Liver (tissue), 9 donors: Measurements from ENCODE around the gene TECR. TPM values are rescaled to one million over a fixed set of nuclear protein-coding genes. Genes with fewer than 3 reads are reported as not detected.

Experiments
- DNase-seq: peaks from one replicate; pipeline ENCODE4 v3.0.0-alpha.2; 2017; ENCODE audit warnings: low spot score
- H3K27ac ChIP-seq, 2 donors: one replicate each; pipeline ENCODE4 v1.7.0; 2013; ENCODE audit warnings: inconsistent platforms in 2 of 2, low read length in 2 of 2, control low read depth in 1 of 2, low read depth in 1 of 2, mild to moderate bottlenecking in 1 of 2
- H3K27me3 ChIP-seq, 4 donors: one replicate each; pipeline versions ENCODE4 v1.6.1 to v1.7.0; 2013; ENCODE audit warnings: low read length in 3 of 4, inconsistent platforms in 1 of 4, mild to moderate bottlenecking in 1 of 4, moderate library complexity in 1 of 4; ENCODE audit not compliant: control insufficient read depth in 4 of 4, insufficient read depth in 4 of 4
- H3K36me3 ChIP-seq, 4 donors: one replicate each; pipeline versions ENCODE4 v1.6.1 to v1.7.0; 2013; ENCODE audit warnings: low read length in 3 of 4, mild to moderate bottlenecking in 3 of 4, low read depth in 1 of 4, moderate library complexity in 1 of 4; ENCODE audit not compliant: control insufficient read depth in 4 of 4, insufficient read depth in 3 of 4
- H3K4me1 ChIP-seq, 4 donors: one replicate each; pipeline versions ENCODE4 v1.6.1 to v1.7.0; 2013; ENCODE audit warnings: low read length in 3 of 4, mild to moderate bottlenecking in 3 of 4, moderate library complexity in 1 of 4; ENCODE audit not compliant: control insufficient read depth in 4 of 4, insufficient read depth in 4 of 4
- H3K4me3 ChIP-seq, 3 donors: one replicate each; pipeline versions ENCODE4 v1.6.1 to v1.7.0; 2013; ENCODE audit warnings: low read length in 3 of 3, control low read depth in 1 of 3, low read depth in 1 of 3, mild to moderate bottlenecking in 1 of 3
- H3K9ac ChIP-seq, 2 donors: one replicate each; pipeline ENCODE4 v1.7.0; 2013; ENCODE audit warnings: low read length in 2 of 2, mild to moderate bottlenecking in 2 of 2, moderate library complexity in 2 of 2, control low read depth in 1 of 2, low read depth in 1 of 2
- H3K9me3 ChIP-seq, 4 donors: one replicate each; pipeline versions ENCODE4 v1.6.1 to v1.7.0; 2013; ENCODE audit warnings: low read length in 3 of 4; ENCODE audit not compliant: control insufficient read depth in 4 of 4
- ATF3 ChIP-seq: IDR thresholded peaks from 2 replicates; pipeline ENCODE4 v1.6.1; 2016; ENCODE audit warnings: antibody characterized with exemption
- CTCF ChIP-seq: fragments of 150-350 bp; IDR thresholded peaks from 2 replicates; pipeline ENCODE4 v1.5.1; 2017; ENCODE audit warnings: improper control_type of control experiment, low read depth, low read length; ENCODE audit not compliant: missing input control
- EGR1 ChIP-seq, 2 donors: IDR thresholded peaks; 2 replicates each; pipeline ENCODE4 v1.6.1; 2016 to 2018; ENCODE audit warnings: antibody characterized with exemption in 2 of 2, low read depth in 2 of 2
- FOXA1 ChIP-seq: IDR thresholded peaks from 2 replicates; pipeline ENCODE4 v1.6.1; 2016; ENCODE audit warnings: antibody characterized with exemption
- FOXA2 ChIP-seq: IDR thresholded peaks from 2 replicates; pipeline ENCODE4 v1.6.1; 2016; ENCODE audit warnings: antibody characterized with exemption
- GABPA ChIP-seq, 2 donors: IDR thresholded peaks in 1 of 2; conservative IDR thresholded peaks in 1 of 2; 2 replicates each; pipeline ENCODE4 v1.6.1; 2016; ENCODE audit warnings: antibody characterized with exemption in 2 of 2, mild to moderate bottlenecking in 1 of 2, moderate library complexity in 1 of 2
- HNF4A ChIP-seq, 2 donors: conservative IDR thresholded peaks; 2 replicates each; pipeline ENCODE4 v1.6.1; 2016; ENCODE audit warnings: antibody characterized with exemption in 2 of 2, mild to moderate bottlenecking in 2 of 2
- HNF4G ChIP-seq: IDR thresholded peaks from 2 replicates; pipeline ENCODE4 v1.6.1; 2016; ENCODE audit warnings: antibody characterized with exemption
- JUND ChIP-seq, 2 donors: IDR thresholded peaks; 2 replicates each; pipeline ENCODE4 v1.6.1; 2016; ENCODE audit warnings: antibody characterized with exemption in 2 of 2
- MAX ChIP-seq: IDR thresholded peaks from 2 replicates; pipeline ENCODE4 v1.6.1; 2016; ENCODE audit warnings: antibody characterized with exemption
- NR2F2 ChIP-seq: IDR thresholded peaks from 2 replicates; pipeline ENCODE4 v1.6.1; 2016; ENCODE audit warnings: antibody characterized with exemption
- RAD21 ChIP-seq, 2 donors: IDR thresholded peaks; 2 replicates each; pipeline ENCODE4 v1.6.1; 2016; ENCODE audit warnings: antibody characterized with exemption in 2 of 2, mild to moderate bottlenecking in 2 of 2
- REST ChIP-seq: IDR thresholded peaks from 2 replicates; pipeline ENCODE4 v1.6.1; 2016; ENCODE audit warnings: antibody characterized with exemption, mild to moderate bottlenecking
- RXRA ChIP-seq, 2 donors: IDR thresholded peaks; 2 replicates each; pipeline ENCODE4 v1.6.1; 2017 to 2018; ENCODE audit warnings: antibody characterized with exemption in 2 of 2, mild to moderate bottlenecking in 1 of 2
- SP1 ChIP-seq: IDR thresholded peaks from 2 replicates; pipeline ENCODE4 v1.6.1; 2018; ENCODE audit warnings: antibody characterized with exemption, mild to moderate bottlenecking
- TAF1 ChIP-seq: conservative IDR thresholded peaks from 2 replicates; pipeline ENCODE4 v1.6.1; 2016; ENCODE audit warnings: antibody characterized with exemption, mild to moderate bottlenecking
- YY1 ChIP-seq: IDR thresholded peaks from 2 replicates; pipeline ENCODE4 v1.6.1; 2016; ENCODE audit warnings: antibody characterized with exemption, mild to moderate bottlenecking
- ZBTB33 ChIP-seq: IDR thresholded peaks from 2 replicates; pipeline ENCODE4 v1.6.1; 2016; ENCODE audit warnings: antibody characterized with exemption
- WGBS: extraction: QIAGEN DNeasy Blood & Tissue Kit; methylation state at CpG from one replicate; pipeline ENCODE4 v1.1.7; 2013; 5-methylcytosine and 5-hydroxymethylcytosine counted together
- polyA plus RNA-seq, 2 donors: library from polyadenylated mRNA; stranded (reverse) in 1 of 2; unstranded in 1 of 2; fragments of 200-250 nt in 1 of 2; fragments of >200 nt in 1 of 2; fragmentation: Nextera tagmentation in 1 of 2; extraction: Ambion mirVana in 1 of 2; gene quantifications; one replicate each; pipeline versions ENCODE4 v1.2.1 to v1.2.3, GENCODE V29; 2013 to 2015
- total RNA-seq, 2 donors: library from RNA; depleted of rRNA; stranded (reverse); fragments of >200 nt; gene quantifications; one replicate each; pipeline ENCODE4 v1.2.3, GENCODE V29; 2014
- donor health status: healthy.
- donor health status: healthy.
- donor health status: healthy.
- donor health status: healthy.
- donor health status: healthy.

The TECR gene
- total and polyA plus RNA-seq, 4 donors = 26.4 to 157 (median 60.8) TPM

- peaks cover 25 to 49% (median 40%) of the 10 kb centered on the region in 4 donors for H3K4me1 ChIP-seq
Observed at GRCh38 chr19:14511229-14511593, 18.2 kb upstream of the TECR start.

GRCh38 chr19:14512406-14512961 lies 16.9 kb upstream of the TECR start:
- Histone ChIP-seq H3K9ac (no peak overlapping the region), H3K27me3 (no peaks in the 10 kb centered on the region), H3K27ac (peak overlapping the region; percentile 70 to 74), H3K4me1 (peaks cover 25 to 56% (median 42%) of the 10 kb centered on the region in 4 donors), H3K4me3 (no peak overlapping the region), H3K36me3 (peaks cover 8 to 22% (median 14%) of the 10 kb centered on the region in 4 donors), H3K9me3 (no peaks in the 10 kb centered on the region)
- DNase-seq = no peak
- TF ChIP-seq REST (no peak), EGR1 (IDR thresholded peaks at IDR 0.05; ENCODE audit: low read depth in 2 of 2) (no peak), ATF3 (no peak), GABPA (IDR thresholded peaks at IDR 0.05 in 1 of 2, conservative IDR thresholded peaks at IDR 0.05 in 1 of 2) (no peak), RXRA (IDR thresholded peaks at IDR 0.05) (no peak), HNF4A (conservative IDR thresholded peaks at IDR 0.05) (no peak), SP1 (no peak), FOXA2 (no peak), MAX (no peak), JUND (IDR thresholded peaks at IDR 0.05) (no peak), CTCF (no peak), HNF4G (no peak), TAF1 (no peak), FOXA1 (no peak), YY1 (no peak), NR2F2 (no peak), RAD21 (IDR thresholded peaks at IDR 0.05) (no peak), ZBTB33 (no peak)
- 91% methylated on average over 14 of the region's 14 CpGs for WGBS

More at GRCh38 chr19:14511229-14511593, 18.2 kb upstream of the TECR start:
- DNase-seq = no peak
- H3K9me3 ChIP-seq = no peaks in the 10 kb centered on the region
- H3K36me3 ChIP-seq = peaks cover 5 to 19% (median 14%) of the 10 kb centered on the region in 4 donors
- 84% methylated on average over 4 of the region's 4 CpGs for WGBS
- H3K4me3 ChIP-seq = no peak overlapping the region
- no peak for TF ChIP-seq GABPA (IDR thresholded peaks at IDR 0.05 in 1 of 2, conservative IDR thresholded peaks at IDR 0.05 in 1 of 2)
- no peak for TF ChIP-seq MAX
- TF ChIP-seq TAF1 = no peak
- no peak for TF ChIP-seq CTCF
- H3K27me3 ChIP-seq = no peaks in the 10 kb centered on the region
- no peak overlapping the region for H3K9ac ChIP-seq
- H3K27ac ChIP-seq = peak overlapping the region; percentile 60 to 63
